Right cardiac atrium (tissue), 5 donors: ENCODE data around the gene FOLR1. TPM values are rescaled to one million over a fixed set of nuclear protein-coding genes. Genes with fewer than 3 reads are reported as not detected.

ENCODE experiments used
- ATAC-seq, 2 donors: fragments of 200-7000 bp; cut with Tn5 transposase; one replicate each; pipeline versions ENCODE4 v1.8.0 to v1.9.1; 2020; ENCODE audit warnings: moderate library complexity in 2 of 2, mild to moderate bottlenecking in 1 of 2
- DNase-seq, 3 donors: peaks; one replicate each; pipeline ENCODE4 v3.0.0-alpha.2; 2020
- H3K27ac ChIP-seq: one replicate; pipeline ENCODE4 v1.5.1; 2013; ENCODE audit warnings: mild to moderate bottlenecking, low read length, control low read depth, moderate library complexity
- H3K27me3 ChIP-seq: one replicate; pipeline ENCODE4 v1.6.1; 2013; ENCODE audit not compliant: control insufficient read depth, insufficient read depth
- H3K4me1 ChIP-seq: one replicate; pipeline ENCODE4 v1.6.1; 2013; ENCODE audit warnings: low read length; ENCODE audit not compliant: control insufficient read depth, insufficient read depth
- H3K4me3 ChIP-seq: one replicate; pipeline ENCODE4 v1.5.1; 2013; ENCODE audit warnings: low read length, control low read depth
- H3K9me3 ChIP-seq: one replicate; pipeline ENCODE4 v1.6.1; 2013; ENCODE audit warnings: low read length; ENCODE audit not compliant: control insufficient read depth
- WGBS: extraction: QIAGEN DNeasy Blood & Tissue Kit; methylation state at CpG from one replicate; pipeline ENCODE4 v1.1.7; 2013; 5-methylcytosine and 5-hydroxymethylcytosine counted together
- intact Hi-C, 4 donors: fragments of 100-400 bp; cut with DNase I; formaldehyde crosslinking; loops; one replicate each; pipeline versions ENCODE4 v1.11.0 to v1.14.0; 2022 to 2023
- polyA plus RNA-seq: library from polyadenylated mRNA; stranded (reverse); fragments of 200-250 nt; gene quantifications from one replicate; pipeline ENCODE4 v1.2.3, GENCODE V29; 2013
- total RNA-seq, 4 donors: library from RNA; stranded (reverse); fragmentation: NEBNext Ultra II Directional; extraction: Animal tissue kit (Norgen Biotek cat#: 25700); gene quantifications; one replicate each; pipeline ENCODE4 v1.2.1, GENCODE V29; 2021
- donor health status: healthy with polysubstance abuse.
- donor health status: DM: no; HTN: yes; CAD: no.
- donor health status: DM: no; HTN: no; CAD: no.
- donor health status: DM: no; HTN: yes; CAD: no; lungs with severe emphysema.
- donor health status: DM: yes; HTN: yes; CAD: no.

FOLR1 gene
- total and polyA plus RNA-seq, 5 donors: 0.18 to 0.32 (median 0.26) TPM; not detected in 2

DNA sequence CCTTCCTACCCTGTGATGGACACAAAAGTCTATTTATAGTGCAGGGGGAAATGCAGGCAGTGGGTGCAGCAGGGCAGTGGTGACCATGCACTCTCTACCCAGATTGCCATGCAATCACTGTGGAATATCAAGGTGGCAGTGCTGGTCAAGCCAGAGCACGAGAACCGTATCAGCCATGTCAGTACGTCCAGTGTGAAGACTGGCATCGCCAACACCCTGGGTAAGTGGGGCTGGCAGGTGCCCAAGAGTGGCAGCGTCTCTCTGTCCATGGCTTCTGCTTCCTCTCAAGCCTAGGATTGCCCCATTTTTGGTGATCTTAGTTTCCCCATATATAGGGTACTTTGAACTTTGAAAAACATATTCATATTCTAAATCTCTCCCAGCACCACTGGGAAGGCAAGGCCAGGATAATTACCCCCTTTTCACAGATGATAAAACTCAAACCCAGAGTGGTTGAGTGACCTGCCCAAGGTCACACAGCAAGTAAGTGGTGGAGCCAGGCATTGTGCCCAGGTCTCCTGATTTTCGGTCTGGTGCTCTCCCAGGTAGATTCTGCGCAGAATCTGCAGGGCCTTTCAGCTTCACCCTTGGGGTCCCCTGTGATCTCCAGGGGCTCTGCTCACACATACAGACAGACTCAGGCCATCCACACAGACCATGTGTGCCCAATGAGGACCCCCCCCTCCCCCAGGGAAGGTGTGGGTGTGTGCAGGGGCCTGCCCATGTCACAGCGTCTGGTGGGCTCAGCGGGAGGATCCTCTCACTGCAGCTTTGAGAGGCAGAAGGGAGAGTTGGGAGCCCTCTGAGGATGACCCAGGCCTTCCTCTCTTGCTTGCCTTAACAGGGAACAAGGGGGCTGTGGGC is 39.7 kb downstream of the FOLR1 start:
- intact Hi-C loops: no loop called here
- 71% methylated on average over 9 of the region's 9 CpGs for WGBS
- no peaks in the 10 kb centered on the region for H3K4me1 ChIP-seq

GRCh38 chr11:72232260-72233055 is 40.5 kb downstream of the FOLR1 start:
- H3K4me3 ChIP-seq: no peak overlapping the region
- no peaks in the 10 kb centered on the region for H3K27me3 ChIP-seq
- peak in 1 of 3 donors; percentile 38 for DNase-seq
- H3K27ac ChIP-seq: no peak overlapping the region
- no peaks in the 10 kb centered on the region for H3K9me3 ChIP-seq
- no peak for ATAC-seq
- no peaks in the 10 kb centered on the region for H3K4me1 ChIP-seq
- WGBS: 91% methylated on average over 18 of the region's 18 CpGs
- intact Hi-C loops: no loop called here

More for the DNA sequence above, 39.7 kb downstream of the FOLR1 start:
- no peaks in the 10 kb centered on the region for H3K9me3 ChIP-seq
- H3K4me3 ChIP-seq: no peak overlapping the region
- no peaks in the 10 kb centered on the region for H3K27me3 ChIP-seq
- H3K27ac ChIP-seq: no peak overlapping the region
- ATAC-seq (peak; percentile 9 to 29), DNase-seq (peak; percentile 47 to 88 (median 87))

- DNase-seq (peak in 1 of 3 donors; percentile 41), ATAC-seq (no peak)
- no peaks in the 10 kb centered on the region for H3K9me3 ChIP-seq
- no peak overlapping the region for H3K4me3 ChIP-seq
- H3K27ac ChIP-seq: no peak overlapping the region
- intact Hi-C loops: no loop called here
- H3K4me1 ChIP-seq: no peaks in the 10 kb centered on the region
- 93% methylated on average over 13 of the region's 13 CpGs for WGBS
- H3K27me3 ChIP-seq: no peaks in the 10 kb centered on the region
Observed at GRCh38 chr11:72233056-72233772, 41.3 kb downstream of the FOLR1 start.

GRCh38 chr11:72233773-72234513 is 42.0 kb downstream of the FOLR1 start:
- intact Hi-C loops: no loop called here
- H3K4me3 ChIP-seq: no peak overlapping the region
- 91% methylated on average over 8 of the region's 8 CpGs for WGBS
- no peaks in the 10 kb centered on the region for H3K9me3 ChIP-seq
- no peak overlapping the region for H3K27ac ChIP-seq
- DNase-seq (peak in 1 of 3 donors; percentile 13), ATAC-seq (no peak)
- H3K4me1 ChIP-seq: peaks cover 2% of the 10 kb centered on the region
- no peaks in the 10 kb centered on the region for H3K27me3 ChIP-seq

DNA sequence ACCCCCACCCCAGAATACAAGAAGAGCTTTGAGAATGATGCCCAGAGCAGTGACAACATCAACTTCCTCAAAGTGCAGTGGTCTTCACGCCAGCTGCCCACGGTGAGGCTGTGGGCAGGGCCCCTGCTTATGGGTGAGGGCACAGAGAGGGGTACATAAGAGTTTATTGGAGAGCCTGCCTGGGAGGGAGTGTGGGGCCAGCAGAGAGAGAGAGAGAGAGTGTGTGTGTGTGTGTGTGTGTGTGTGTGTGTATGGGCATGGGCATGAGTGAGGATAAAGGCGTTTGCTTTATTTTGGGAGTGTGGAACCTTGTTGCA is 42.5 kb downstream of the FOLR1 start:
- intact Hi-C loops: no loop called here
- no peaks in the 10 kb centered on the region for H3K27me3 ChIP-seq
- no peak overlapping the region for H3K4me3 ChIP-seq
- WGBS: 80% methylated on average over 3 of the region's 3 CpGs
- H3K4me1 ChIP-seq: peaks cover 7% of the 10 kb centered on the region
- no peaks in the 10 kb centered on the region for H3K9me3 ChIP-seq
- DNase-seq (no peak), ATAC-seq (no peak)
- H3K27ac ChIP-seq: no peak overlapping the region

DNA sequence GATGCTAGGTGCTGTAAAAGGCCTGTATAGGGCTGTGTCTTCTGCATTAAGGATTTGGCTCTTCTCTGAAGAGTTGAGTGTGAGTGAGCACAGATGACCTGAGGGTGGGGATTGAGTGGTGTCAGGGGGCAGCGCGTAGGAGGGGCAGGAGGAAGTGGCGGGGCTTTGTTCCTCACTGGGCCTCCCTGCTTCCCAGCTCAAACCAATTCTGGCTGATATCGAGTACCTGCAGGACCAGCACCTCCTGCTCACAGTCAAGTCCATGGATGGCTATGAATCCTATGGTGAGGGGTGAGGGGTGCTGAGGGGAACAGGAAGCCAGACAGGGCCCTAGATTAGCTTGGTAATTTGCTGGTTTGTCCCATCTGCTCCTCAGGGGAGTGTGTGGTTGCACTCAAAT is 43.0 kb downstream of the FOLR1 start:
- no peak overlapping the region for H3K4me3 ChIP-seq
- no peak for DNase-seq
- intact Hi-C loops: no loop called here
- no peaks in the 10 kb centered on the region for H3K9me3 ChIP-seq
- no peak for ATAC-seq
- peaks cover 7% of the 10 kb centered on the region for H3K4me1 ChIP-seq
- H3K27me3 ChIP-seq: no peaks in the 10 kb centered on the region
- no peak overlapping the region for H3K27ac ChIP-seq
- 81% methylated on average over 4 of the region's 4 CpGs for WGBS

DNA sequence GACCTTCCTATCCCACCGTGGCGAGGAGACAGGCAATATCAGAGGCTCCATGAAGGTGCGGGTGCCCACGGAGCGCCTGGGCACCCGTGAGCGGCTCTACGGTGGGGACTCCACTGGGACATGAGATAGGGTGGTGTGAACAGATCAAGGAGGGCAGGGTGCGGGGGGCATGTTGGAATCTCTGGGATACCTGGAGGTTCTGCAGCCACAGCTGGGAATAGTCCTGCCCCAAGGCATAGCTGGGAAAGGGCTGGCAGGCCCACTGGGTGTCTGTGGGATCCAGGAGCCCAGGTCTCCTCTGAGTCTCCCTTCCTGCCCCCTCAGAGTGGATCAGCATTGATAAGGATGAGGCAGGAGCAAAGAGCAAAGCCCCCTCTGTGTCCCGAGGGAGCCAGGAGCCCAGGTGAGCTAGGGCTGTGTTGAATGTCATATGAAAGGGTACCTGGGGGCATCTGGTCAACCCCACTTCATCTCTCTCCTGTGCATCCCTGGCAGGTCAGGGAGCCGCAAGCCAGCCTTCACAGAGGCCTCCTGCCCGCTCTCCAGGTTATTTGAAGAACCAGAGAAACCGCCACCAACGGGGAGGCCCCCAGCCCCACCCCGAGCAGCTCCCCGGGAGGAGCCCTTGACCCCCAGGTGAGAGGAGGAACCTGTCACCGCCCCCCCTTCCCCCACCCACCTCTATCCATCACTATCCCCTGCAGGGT is 43.6 kb downstream of the FOLR1 start:
- Histone ChIP-seq H3K27me3 (no peaks in the 10 kb centered on the region), H3K9me3 (no peaks in the 10 kb centered on the region), H3K4me1 (peaks cover 7% of the 10 kb centered on the region), H3K27ac (no peak overlapping the region), H3K4me3 (no peak overlapping the region)
- 88% methylated on average over 17 of the region's 17 CpGs for WGBS
- ATAC-seq: no peak
- intact Hi-C loops: no loop called here
- no peak for DNase-seq

- ATAC-seq (no peak), DNase-seq (no peak)
- intact Hi-C loops: no loop called here
- Histone ChIP-seq H3K4me3 (no peak overlapping the region), H3K9me3 (no peaks in the 10 kb centered on the region), H3K27ac (no peak overlapping the region), H3K4me1 (peaks cover 9% of the 10 kb centered on the region), H3K27me3 (no peaks in the 10 kb centered on the region)
- 57% methylated on average over 4 of the region's 4 CpGs for WGBS
Observed at GRCh38 chr11:72236083-72236697, 44.2 kb downstream of the FOLR1 start.

GRCh38 chr11:72236774-72237111 is 44.8 kb downstream of the FOLR1 start:
- no peaks in the 10 kb centered on the region for H3K27me3 ChIP-seq
- intact Hi-C loops: no loop called here
- no peak overlapping the region for H3K4me3 ChIP-seq
- 80% methylated on average over 2 of the region's 2 CpGs for WGBS
- peaks cover 9% of the 10 kb centered on the region for H3K4me1 ChIP-seq
- ATAC-seq: no peak
- no peak for DNase-seq
- H3K9me3 ChIP-seq: no peaks in the 10 kb centered on the region
- no peak overlapping the region for H3K27ac ChIP-seq
